ENCODE measurements around the gene SULT2A1.
A peak's percentile ranks its signal among the peaks of the same experiment; 100 is the strongest.
"Not testable (repeated sequence)": the region's sequence is repeated elsewhere in the genome, so short reads cannot be mapped to it uniquely, and the experiment has no call there.

The SULT2A1 gene

GRCh38 chr19:47886010-47886559 is at the start of gene SULT2A1:
SULT2A1 (minus strand) TSS chr19:47886315; CDS start chr19:47886257, 58 bp downstream.
- no peak for DNase-seq

GRCh38 chr19:47928581-47928980 is 42.5 kb upstream of the SULT2A1 start:
- not testable (repeated sequence) for DNase-seq

GRCh38 chr19:47920107-47920506 is 34.0 kb upstream of the SULT2A1 start:
- not testable (repeated sequence) for DNase-seq

- DNase-seq = not testable (repeated sequence)
Observed at GRCh38 chr19:47910191-47910590, 24.1 kb upstream of the SULT2A1 start.

GRCh38 chr19:47909350-47909749 is 23.2 kb upstream of the SULT2A1 start:
- DNase-seq = peak; percentile 78

GRCh38 chr19:47901370-47901769 is 15.3 kb upstream of the SULT2A1 start:
- no peak for DNase-seq

GRCh38 chr19:47899335-47899734 is 13.2 kb upstream of the SULT2A1 start:
- DNase-seq = no peak

- DNase-seq = no peak
Observed at GRCh38 chr19:47897861-47898260, 11.7 kb upstream of the SULT2A1 start.

GRCh38 chr19:47896773-47897172 is 10.7 kb upstream of the SULT2A1 start:
- DNase-seq = no peak

- no peak for DNase-seq
Observed at GRCh38 chr19:47896019-47896418, 9.9 kb upstream of the SULT2A1 start.

- DNase-seq = no peak
Observed at GRCh38 chr19:47895165-47895782, 9.2 kb upstream of the SULT2A1 start.

GRCh38 chr19:47891923-47892666 is 6.0 kb upstream of the SULT2A1 start:
- no peak for DNase-seq

GRCh38 chr19:47891622-47891922 is 5.5 kb upstream of the SULT2A1 start:
- no peak for DNase-seq

GRCh38 chr19:47890865-47891621 is 4.9 kb upstream of the SULT2A1 start:
- no peak for DNase-seq

- no peak for DNase-seq
Observed at GRCh38 chr19:47885067-47885463, 1.1 kb downstream of the SULT2A1 start.

GRCh38 chr19:47882890-47883289 is 3.2 kb downstream of the SULT2A1 start:
- DNase-seq = no peak

- DNase-seq = no peak
Observed at GRCh38 chr19:47881757-47882156, 4.4 kb downstream of the SULT2A1 start.

- not testable (repeated sequence) for DNase-seq
Observed at GRCh38 chr19:47879385-47879784, 6.7 kb downstream of the SULT2A1 start.

GRCh38 chr19:47878906-47879305 is 7.2 kb downstream of the SULT2A1 start:
- no peak for DNase-seq

- no peak for DNase-seq
Observed at GRCh38 chr19:47865166-47865565, 20.9 kb downstream of the SULT2A1 start.

- DNase-seq = peak; percentile 97
Observed at GRCh38 chr19:47863514-47863936, 22.6 kb downstream of the SULT2A1 start.

GRCh38 chr19:47861630-47862029 is 24.5 kb downstream of the SULT2A1 start:
- DNase-seq = no peak

GRCh38 chr19:47860602-47861297 is 25.4 kb downstream of the SULT2A1 start:
- no peak for DNase-seq

All from activated CD8-positive, alpha-beta memory T cell treated with anti-CD3 and anti-CD28 coated beads for 24 hours (primary cell).